Measurements from ENCODE around the gene GMIP. TPM values are rescaled to one million over a fixed set of nuclear protein-coding genes. Genes with fewer than 3 reads are reported as not detected.

The GMIP gene
- total RNA-seq, 2 donors from 2014 or later: 16.5 to 18.7 TPM

DNA sequence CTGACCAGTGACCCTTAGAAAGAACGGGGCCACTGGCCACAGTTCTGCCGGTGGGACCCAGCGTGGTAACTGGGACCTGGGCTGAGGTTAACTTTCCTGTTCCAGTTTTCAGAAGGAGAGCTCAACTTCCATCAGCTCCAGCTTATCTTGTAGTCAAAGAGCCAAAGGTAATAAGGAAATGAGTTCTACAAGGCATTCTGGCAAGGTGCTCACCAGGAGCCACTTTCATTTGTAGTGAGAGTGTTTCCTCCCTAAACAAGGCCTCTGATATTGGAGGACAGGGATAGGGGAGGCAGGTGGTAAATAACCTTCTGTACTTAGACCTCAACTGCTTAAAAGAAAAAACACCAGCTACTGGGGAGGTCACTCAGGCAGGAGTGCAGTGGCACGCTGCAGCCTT lies 63.0 kb downstream of the GMIP start:
- no peak overlapping the region for H3K4me3 Mint-ChIP-seq
- no peak overlapping the region for H3K27ac Mint-ChIP-seq
- WGBS, 2 experiments (ENCODE audit: insufficient coverage in 1 of 2, insufficient read length in 1 of 2): 92 to 95% methylated on average over 1 to 4 of the region's 4 CpGs
- TF ChIP-seq, protein P1, sequence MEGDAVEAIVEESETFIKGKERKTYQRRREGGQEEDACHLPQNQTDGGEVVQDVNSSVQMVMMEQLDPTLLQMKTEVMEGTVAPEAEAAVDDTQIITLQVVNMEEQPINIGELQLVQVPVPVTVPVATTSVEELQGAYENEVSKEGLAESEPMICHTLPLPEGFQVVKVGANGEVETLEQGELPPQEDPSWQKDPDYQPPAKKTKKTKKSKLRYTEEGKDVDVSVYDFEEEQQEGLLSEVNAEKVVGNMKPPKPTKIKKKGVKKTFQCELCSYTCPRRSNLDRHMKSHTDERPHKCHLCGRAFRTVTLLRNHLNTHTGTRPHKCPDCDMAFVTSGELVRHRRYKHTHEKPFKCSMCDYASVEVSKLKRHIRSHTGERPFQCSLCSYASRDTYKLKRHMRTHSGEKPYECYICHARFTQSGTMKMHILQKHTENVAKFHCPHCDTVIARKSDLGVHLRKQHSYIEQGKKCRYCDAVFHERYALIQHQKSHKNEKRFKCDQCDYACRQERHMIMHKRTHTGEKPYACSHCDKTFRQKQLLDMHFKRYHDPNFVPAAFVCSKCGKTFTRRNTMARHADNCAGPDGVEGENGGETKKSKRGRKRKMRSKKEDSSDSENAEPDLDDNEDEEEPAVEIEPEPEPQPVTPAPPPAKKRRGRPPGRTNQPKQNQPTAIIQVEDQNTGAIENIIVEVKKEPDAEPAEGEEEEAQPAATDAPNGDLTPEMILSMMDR (conservative IDR thresholded peaks at IDR 0.05): no peak
- peaks cover 10% of the 10 kb centered on the region for H3K4me1 Mint-ChIP-seq
- Histone ChIP-seq H3K27ac (ENCODE audit: low read depth, low read length) (no peak overlapping the region), H3K9me3 (ENCODE audit: control insufficient read depth, low read length) (no peaks in the 10 kb centered on the region), H3K27me3 (ENCODE audit: control insufficient read depth, insufficient read depth, low read length, poor library complexity, severe bottlenecking) (no peaks in the 10 kb centered on the region), H3K4me3 (ENCODE audit: low read length) (no peak overlapping the region), H3K36me3 (ENCODE audit: control insufficient read depth, insufficient read depth, low read length) (no peaks in the 10 kb centered on the region), H3K9ac (ENCODE audit: extremely low read depth, low read length, poor library complexity, severe bottlenecking) (no peak overlapping the region), H3K4me1 (ENCODE audit: control insufficient read depth, insufficient read depth, low read length) (no peaks in the 10 kb centered on the region)
- H3K36me3 Mint-ChIP-seq (ENCODE audit: low read depth): no peaks in the 10 kb centered on the region
- DNase-seq: no peak
- H3K27me3 Mint-ChIP-seq (ENCODE audit: insufficient read depth): no peaks in the 10 kb centered on the region
- H3K9me3 Mint-ChIP-seq: no peaks in the 10 kb centered on the region

DNA sequence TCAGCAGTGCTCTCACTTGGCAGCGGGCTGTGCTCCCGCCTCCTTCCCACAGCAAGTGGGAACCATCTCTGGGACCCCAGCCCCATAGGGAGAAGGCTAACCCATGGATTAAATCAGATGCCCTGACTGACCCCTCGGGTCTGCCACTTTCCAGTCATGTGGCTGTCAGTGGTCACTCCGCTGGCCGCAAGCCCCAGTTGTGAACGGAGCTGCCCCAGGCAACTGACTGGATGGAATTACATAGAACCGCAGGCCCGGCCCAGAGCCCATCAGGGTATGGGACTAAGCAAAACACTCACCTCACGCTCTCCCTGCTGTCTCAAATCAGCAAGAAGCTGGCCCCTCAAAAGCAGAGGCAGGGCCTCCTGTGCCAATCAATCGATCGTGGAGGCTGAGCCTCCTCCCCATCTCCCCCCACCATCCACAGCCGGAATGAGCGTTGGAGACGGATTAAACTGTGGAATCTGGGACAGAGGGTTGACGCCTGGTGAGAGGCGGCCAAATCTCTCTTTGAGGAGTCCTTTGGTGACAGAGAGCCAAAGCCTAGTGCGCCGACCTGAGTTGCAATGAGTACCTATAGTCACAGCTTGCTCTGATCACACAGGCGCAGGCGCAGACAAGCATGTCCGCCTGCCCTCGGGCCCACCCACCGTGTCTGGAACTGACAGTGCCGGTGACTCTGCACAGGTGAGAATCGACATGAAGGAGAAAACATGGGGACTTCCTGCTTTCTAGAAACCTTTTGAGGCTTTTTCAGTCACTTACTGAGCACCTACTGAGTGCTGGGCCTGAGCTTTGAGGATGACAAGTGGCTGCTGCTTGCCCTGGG lies 63.7 kb downstream of the GMIP start:
- no peak overlapping the region for H3K9ac ChIP-seq (ENCODE audit: extremely low read depth, low read length, poor library complexity, severe bottlenecking)
- H3K4me1 Mint-ChIP-seq: peaks cover 11% of the 10 kb centered on the region
- peak overlapping the region; percentile 29 for H3K27ac ChIP-seq (ENCODE audit: low read depth, low read length)
- H3K27ac Mint-ChIP-seq: no peak overlapping the region
- no peaks in the 10 kb centered on the region for H3K36me3 Mint-ChIP-seq (ENCODE audit: low read depth)
- TF ChIP-seq, protein P1 (conservative IDR thresholded peaks at IDR 0.05): no peak
- WGBS, 2 experiments (ENCODE audit: insufficient coverage in 1 of 2, insufficient read length in 1 of 2): 90 to 91% methylated on average over 17 to 25 of the region's 25 CpGs
- no peaks in the 10 kb centered on the region for H3K36me3 ChIP-seq (ENCODE audit: control insufficient read depth, insufficient read depth, low read length)
- no peaks in the 10 kb centered on the region for H3K4me1 ChIP-seq (ENCODE audit: control insufficient read depth, insufficient read depth, low read length)
- no peaks in the 10 kb centered on the region for H3K9me3 Mint-ChIP-seq
- no peaks in the 10 kb centered on the region for H3K27me3 Mint-ChIP-seq (ENCODE audit: insufficient read depth)
- no peaks in the 10 kb centered on the region for H3K27me3 ChIP-seq (ENCODE audit: control insufficient read depth, insufficient read depth, low read length, poor library complexity, severe bottlenecking)
- no peak overlapping the region for H3K4me3 Mint-ChIP-seq
- no peaks in the 10 kb centered on the region for H3K9me3 ChIP-seq (ENCODE audit: control insufficient read depth, low read length)
- no peak for DNase-seq
- no peak overlapping the region for H3K4me3 ChIP-seq (ENCODE audit: low read length)

Other genes with a start within 250 kb of the GMIP start
- gene GATAD2A, start 238.0 kb downstream of the GMIP start, total RNA-seq: 100 to 1,000 TPM; 115 to 126 TPM
- gene TSSK6, start 128.1 kb downstream of the GMIP start, total RNA-seq: 1 to 10 TPM; 2.9 to 5.0 TPM
- 100 to 1,000 TPM; 408 to 446 TPM for gene NDUFA13, start 127.4 kb downstream of the GMIP start, total RNA-seq
- gene YJEFN3, start 114.7 kb downstream of the GMIP start, total RNA-seq: 10 to 100 TPM in 1 of 2 donors, 1 to 10 TPM in 1; 7.3 to 12.6 TPM
- 1 to 10 TPM; 3.6 to 9.9 TPM for gene CILP2, start 105.4 kb downstream of the GMIP start, total RNA-seq
- 1 to 10 TPM; 4.1 to 8.6 TPM for gene PBX4, start 25.0 kb downstream of the GMIP start, total RNA-seq
- 10 to 100 TPM; 60.4 to 81.7 TPM for gene LPAR2, start 15.4 kb downstream of the GMIP start, total RNA-seq
- 10 to 100 TPM; 77.0 to 79.8 TPM for gene ATP13A1, start 20.0 kb upstream of the GMIP start, total RNA-seq
- gene ZNF101, start 25.2 kb upstream of the GMIP start, total RNA-seq: 10 to 100 TPM; 53.2 to 62.9 TPM
- 1 to 10 TPM; 7.8 to 8.7 TPM for gene ZNF14, start 89.5 kb upstream of the GMIP start, total RNA-seq
- 10 to 100 TPM in 1 of 2 donors, 1 to 10 TPM in 1; 8.8 to 12.0 TPM for gene ZNF506, start 178.1 kb upstream of the GMIP start, total RNA-seq
- gene ZNF253, start 222.2 kb upstream of the GMIP start, total RNA-seq: 10 to 100 TPM; 44.4 to 51.9 TPM